GM18907 (cell line): ENCODE data around the gene MBNL1.

Experiments used
- ATAC-seq: cut with Tn5 transposase; IDR thresholded peaks from one replicate; pipeline ENCODE4 v1.9.1; 2021; ENCODE audit warnings: mild to moderate bottlenecking, moderate library complexity; ENCODE audit not compliant: unreplicated experiment

The MBNL1 gene

GRCh38 chr3:152251916-152252315, 16.8 kb upstream of the MBNL1 start:
- ATAC-seq, result no peak

DNA sequence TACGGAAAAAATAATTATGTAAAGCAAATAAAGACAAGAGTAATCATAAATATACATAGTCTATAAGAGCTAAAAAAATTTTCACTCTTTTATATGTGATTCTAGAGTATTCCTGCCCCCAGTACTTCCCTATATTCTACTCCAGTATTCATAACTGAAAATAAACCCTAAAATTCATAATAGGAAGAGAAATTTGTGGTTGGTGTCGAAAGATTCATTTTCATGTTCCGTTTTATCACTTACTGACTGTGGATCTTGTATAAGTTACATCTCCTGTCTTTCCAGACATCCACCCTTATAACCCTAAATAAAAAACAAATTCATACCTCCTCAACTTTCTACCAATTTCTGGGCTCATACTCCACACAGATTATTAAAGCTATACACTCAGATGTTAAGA, 16.0 kb upstream of the MBNL1 start:
- no peak for ATAC-seq

GRCh38 chr3:152253514-152253913, 15.2 kb upstream of the MBNL1 start:
- no peak for ATAC-seq

GRCh38 chr3:152254041-152254440, 14.7 kb upstream of the MBNL1 start:
- no peak for ATAC-seq

- no peak for ATAC-seq
These were observed 13.4 kb upstream of the MBNL1 start for GRCh38 chr3:152255290-152255689.

DNA sequence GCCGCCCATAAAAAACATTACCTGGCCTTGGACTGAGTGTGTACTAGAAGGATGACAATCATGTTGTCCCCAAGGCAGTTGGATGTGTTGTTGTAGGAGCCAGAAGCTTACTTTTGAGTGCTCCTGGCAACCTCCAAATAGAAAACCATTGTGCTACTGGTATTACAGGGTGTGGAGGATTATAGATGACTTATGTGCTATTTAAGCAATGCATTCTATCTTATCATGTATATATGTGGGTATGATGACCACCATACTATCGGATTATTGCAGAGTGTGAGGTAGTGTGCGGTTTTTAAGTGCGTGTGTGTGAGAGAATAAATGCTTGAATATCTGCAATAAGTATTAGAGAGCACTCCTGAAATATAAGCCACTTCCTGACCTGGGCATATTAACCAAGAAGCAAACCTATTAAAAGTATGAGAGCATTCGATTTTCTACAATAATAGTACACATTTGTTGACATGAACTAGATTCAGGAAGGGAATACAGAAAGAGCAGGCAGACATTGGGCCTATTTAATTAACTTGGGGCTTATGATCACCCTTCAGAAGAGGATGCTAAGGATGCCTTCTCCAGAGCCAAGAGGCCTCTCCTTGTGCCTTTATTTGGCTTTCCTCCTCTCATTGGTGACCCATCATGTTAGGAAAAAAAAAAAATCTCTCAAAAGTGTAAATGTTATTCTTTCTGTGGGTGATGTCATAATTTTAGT, 11.7 kb upstream of the MBNL1 start:
- peak; percentile 10 for ATAC-seq

- peak; percentile 84 for ATAC-seq
These were observed 11.1 kb upstream of the MBNL1 start for GRCh38 chr3:152257563-152258035.

DNA sequence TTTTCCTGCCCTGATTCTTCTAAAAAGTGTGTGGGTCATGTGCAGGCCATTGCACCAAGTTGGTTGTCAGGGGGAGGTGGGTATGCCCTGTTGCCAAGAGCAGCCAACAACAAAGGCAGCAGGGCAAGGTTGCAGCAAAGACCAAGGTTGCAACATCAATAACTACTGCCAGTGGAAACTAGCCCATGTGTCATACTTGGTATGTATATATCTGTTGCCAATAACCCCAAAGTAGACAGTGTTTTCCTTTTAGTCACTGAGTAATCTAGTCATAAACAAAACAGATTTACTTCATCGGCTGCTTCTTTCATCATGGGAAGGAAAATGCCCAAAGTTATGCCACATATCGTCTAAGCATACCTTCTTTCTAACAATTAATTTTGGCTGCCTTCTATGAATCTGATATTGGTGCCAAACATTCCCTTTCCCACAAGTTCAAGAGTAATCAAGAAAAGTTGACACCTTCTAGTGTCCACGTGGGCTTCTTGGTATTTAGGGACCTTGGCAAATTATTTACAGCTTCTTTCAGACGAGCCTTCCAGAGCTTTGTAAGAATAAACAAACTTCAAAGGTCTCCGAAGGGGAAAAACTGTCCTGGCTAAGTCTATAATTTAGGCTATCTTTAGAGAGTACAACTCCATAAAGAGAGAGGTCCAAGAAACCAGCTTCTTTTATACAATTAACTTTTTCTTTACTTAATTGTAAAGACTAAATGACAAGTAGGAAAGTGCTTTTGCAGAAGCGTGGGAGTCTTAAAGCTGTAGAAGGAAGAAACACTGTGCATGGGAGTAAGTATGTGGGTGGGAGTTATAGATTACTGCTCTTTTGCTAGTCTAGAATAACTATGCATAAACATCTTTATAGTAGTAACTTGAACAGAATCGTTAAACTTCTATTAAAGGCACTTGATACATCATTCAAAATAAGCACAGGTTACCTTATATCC, 10.0 kb upstream of the MBNL1 start:
- peak; percentile 48 for ATAC-seq

DNA sequence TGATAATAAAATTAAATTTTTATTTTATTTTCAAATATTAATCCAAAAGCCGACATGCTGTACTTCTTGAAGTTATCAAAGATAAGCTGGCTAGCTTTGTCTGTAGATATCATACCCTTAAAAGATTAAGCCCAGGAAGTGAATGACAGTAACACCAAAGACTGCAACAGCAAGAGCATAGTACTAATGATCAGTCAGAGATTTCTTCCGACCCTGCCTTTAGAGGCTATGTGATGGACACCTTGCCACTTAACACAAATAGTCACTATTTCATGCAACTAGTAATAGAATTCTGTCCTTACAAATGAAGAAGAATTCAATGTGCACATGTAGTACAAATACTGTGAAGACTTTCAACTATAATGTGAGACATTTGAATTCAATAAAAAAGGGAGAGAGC, 9.3 kb upstream of the MBNL1 start:
- no peak for ATAC-seq

- no peak for ATAC-seq
These were observed 8.7 kb upstream of the MBNL1 start for GRCh38 chr3:152260026-152260425.

DNA sequence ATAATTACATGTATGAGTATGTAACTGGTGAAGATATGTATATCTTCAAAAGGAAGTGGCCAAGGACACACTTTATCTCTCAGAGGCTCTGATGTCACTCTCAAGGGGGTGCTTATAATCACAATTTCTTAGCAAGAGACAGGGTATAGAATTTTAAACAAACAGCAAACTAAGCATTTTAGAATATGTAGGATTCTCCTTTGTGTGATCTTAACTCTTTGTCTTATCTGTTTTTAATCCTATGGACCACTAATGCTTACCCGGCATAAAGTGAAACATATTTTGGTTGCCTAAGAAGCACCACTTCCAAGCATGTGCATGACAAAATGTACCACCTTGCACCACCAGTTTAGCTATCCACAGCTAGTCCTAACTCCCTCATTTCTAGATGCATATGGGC, 8.2 kb upstream of the MBNL1 start:
- no peak for ATAC-seq

DNA sequence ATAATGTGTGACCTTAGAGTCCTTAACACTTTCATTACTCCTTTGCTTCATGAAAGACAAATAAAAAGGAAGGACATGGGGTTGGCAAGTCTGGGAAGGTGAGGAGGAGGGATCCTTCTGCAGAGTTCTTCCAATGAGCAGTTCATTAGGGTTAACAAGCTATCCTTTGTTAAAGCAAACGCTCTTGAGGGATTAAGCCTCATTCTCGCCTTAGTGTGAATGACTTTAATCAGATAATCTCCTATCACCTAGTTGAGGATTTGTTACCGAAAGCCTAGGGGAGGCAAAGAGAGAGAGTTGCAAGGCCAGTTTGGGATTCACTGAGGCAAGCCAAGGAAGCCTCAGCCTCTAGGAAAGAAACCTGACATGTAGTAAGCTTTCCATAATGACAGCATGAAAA, 7.4 kb upstream of the MBNL1 start:
- no peak for ATAC-seq

- no peak for ATAC-seq
These were observed 5.0 kb upstream of the MBNL1 start for GRCh38 chr3:152263711-152264110.

DNA sequence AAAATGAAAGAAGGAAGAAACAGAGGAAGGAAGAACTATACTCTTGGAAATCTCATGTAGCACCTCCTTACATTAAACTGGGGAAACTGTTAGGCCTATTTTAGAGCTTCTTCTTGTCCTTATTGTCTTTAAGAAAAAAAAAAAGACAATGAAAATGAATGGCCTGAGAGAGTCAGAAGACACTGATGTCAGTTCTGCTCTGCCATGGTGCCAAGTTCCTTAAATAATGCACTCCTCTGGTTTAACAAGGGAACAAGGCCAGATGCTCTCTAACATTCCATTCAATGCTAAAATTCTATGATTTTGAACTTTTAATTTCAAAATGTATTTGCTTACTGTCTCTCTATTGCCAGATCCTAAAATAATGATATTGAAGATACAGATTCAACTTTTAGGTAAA, 4.4 kb upstream of the MBNL1 start:
- no peak for ATAC-seq

DNA sequence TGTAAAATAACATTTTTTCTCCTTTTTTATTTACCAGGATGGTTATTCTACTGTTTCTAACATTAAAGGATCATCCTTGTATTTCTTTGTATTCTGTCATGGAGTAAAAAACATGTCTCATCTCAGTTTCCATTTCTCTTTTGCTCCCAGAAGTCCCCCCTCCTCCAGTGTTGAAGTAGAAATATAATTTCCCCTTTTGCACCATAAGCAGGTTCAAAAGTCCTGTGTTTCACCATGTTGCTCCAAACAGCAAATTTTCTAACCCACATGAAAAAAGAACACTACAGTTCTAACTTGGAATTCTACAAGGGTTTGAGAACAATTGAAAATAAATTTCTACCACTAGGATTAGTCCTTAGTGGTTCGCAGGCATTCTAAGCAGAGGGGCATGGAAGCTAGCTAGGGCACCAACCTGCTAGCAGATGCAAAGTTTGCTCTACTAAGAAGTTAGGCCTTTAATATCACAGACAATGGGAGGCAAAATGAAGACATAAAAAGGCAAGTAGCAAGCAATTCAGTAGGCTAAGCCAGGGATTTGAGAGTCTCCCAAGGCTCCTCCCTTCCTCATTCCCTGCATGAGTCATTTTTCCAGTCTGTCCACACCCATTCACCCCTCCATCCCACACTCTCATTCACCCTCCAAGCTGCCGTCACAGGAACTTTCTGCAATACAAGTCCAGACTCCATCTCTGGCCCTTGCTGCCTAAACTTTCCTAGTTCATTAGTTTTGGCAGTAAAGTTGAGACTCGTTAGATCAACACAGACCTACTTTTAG, 2.3 kb upstream of the MBNL1 start:
- no peak for ATAC-seq

- ATAC-seq, result no peak
These were observed 736 bp upstream of the MBNL1 start for GRCh38 chr3:152267831-152268554.

GRCh38 chr3:152269056-152269830, 514 bp downstream of the MBNL1 start:
- ATAC-seq, result peak; percentile 60

- no peak for ATAC-seq
These were observed 1.4 kb downstream of the MBNL1 start for GRCh38 chr3:152269831-152270734.

DNA sequence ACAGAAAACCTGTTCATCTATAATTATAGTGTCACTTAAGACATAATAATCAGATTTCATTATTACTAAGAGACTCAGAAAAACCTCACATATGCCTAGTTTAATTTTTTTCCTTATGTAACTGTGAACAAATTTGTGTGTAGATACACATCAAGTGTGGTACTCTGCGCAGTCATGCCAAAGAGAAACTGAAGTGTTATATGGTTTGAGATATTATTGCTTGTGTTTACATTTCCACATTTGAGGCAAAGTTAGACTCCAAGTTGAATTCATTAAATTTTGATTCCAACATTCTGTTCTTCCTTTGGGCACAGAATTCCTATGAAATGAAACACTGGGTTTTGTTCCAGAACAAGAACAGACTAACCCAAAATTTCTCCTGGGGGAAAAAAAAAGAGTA, 2.2 kb downstream of the MBNL1 start:
- ATAC-seq, result no peak
